Liver (tissue), 9 donors: ENCODE measurements around the gene CAMSAP1. TPM values are rescaled to one million over a fixed set of nuclear protein-coding genes. Genes with fewer than 3 reads are reported as not detected.

Experiments
- DNase-seq: peaks from one replicate; pipeline ENCODE4 v3.0.0-alpha.2; 2017; ENCODE audit warnings: low spot score
- H3K27ac ChIP-seq, 2 donors: one replicate each; pipeline ENCODE4 v1.7.0; 2013; ENCODE audit warnings: inconsistent platforms in 2 of 2, low read length in 2 of 2, control low read depth in 1 of 2, low read depth in 1 of 2, mild to moderate bottlenecking in 1 of 2
- H3K27me3 ChIP-seq, 4 donors: one replicate each; pipeline versions ENCODE4 v1.6.1 to v1.7.0; 2013; ENCODE audit warnings: low read length in 3 of 4, inconsistent platforms in 1 of 4, mild to moderate bottlenecking in 1 of 4, moderate library complexity in 1 of 4; ENCODE audit not compliant: control insufficient read depth in 4 of 4, insufficient read depth in 4 of 4
- H3K36me3 ChIP-seq, 4 donors: one replicate each; pipeline versions ENCODE4 v1.6.1 to v1.7.0; 2013; ENCODE audit warnings: low read length in 3 of 4, mild to moderate bottlenecking in 3 of 4, low read depth in 1 of 4, moderate library complexity in 1 of 4; ENCODE audit not compliant: control insufficient read depth in 4 of 4, insufficient read depth in 3 of 4
- H3K4me1 ChIP-seq, 4 donors: one replicate each; pipeline versions ENCODE4 v1.6.1 to v1.7.0; 2013; ENCODE audit warnings: low read length in 3 of 4, mild to moderate bottlenecking in 3 of 4, moderate library complexity in 1 of 4; ENCODE audit not compliant: control insufficient read depth in 4 of 4, insufficient read depth in 4 of 4
- H3K4me3 ChIP-seq, 3 donors: one replicate each; pipeline versions ENCODE4 v1.6.1 to v1.7.0; 2013; ENCODE audit warnings: low read length in 3 of 3, control low read depth in 1 of 3, low read depth in 1 of 3, mild to moderate bottlenecking in 1 of 3
- H3K9ac ChIP-seq, 2 donors: one replicate each; pipeline ENCODE4 v1.7.0; 2013; ENCODE audit warnings: low read length in 2 of 2, mild to moderate bottlenecking in 2 of 2, moderate library complexity in 2 of 2, control low read depth in 1 of 2, low read depth in 1 of 2
- H3K9me3 ChIP-seq, 4 donors: one replicate each; pipeline versions ENCODE4 v1.6.1 to v1.7.0; 2013; ENCODE audit warnings: low read length in 3 of 4; ENCODE audit not compliant: control insufficient read depth in 4 of 4
- EGR1 ChIP-seq, 2 donors: IDR thresholded peaks; 2 replicates each; pipeline ENCODE4 v1.6.1; 2016 to 2018; ENCODE audit warnings: antibody characterized with exemption in 2 of 2, low read depth in 2 of 2
- FOXA1 ChIP-seq: IDR thresholded peaks from 2 replicates; pipeline ENCODE4 v1.6.1; 2016; ENCODE audit warnings: antibody characterized with exemption
- FOXA2 ChIP-seq: IDR thresholded peaks from 2 replicates; pipeline ENCODE4 v1.6.1; 2016; ENCODE audit warnings: antibody characterized with exemption
- GABPA ChIP-seq, 2 donors: IDR thresholded peaks in 1 of 2; conservative IDR thresholded peaks in 1 of 2; 2 replicates each; pipeline ENCODE4 v1.6.1; 2016; ENCODE audit warnings: antibody characterized with exemption in 2 of 2, mild to moderate bottlenecking in 1 of 2, moderate library complexity in 1 of 2
- HNF4A ChIP-seq, 2 donors: conservative IDR thresholded peaks; 2 replicates each; pipeline ENCODE4 v1.6.1; 2016; ENCODE audit warnings: antibody characterized with exemption in 2 of 2, mild to moderate bottlenecking in 2 of 2
- JUND ChIP-seq, 2 donors: IDR thresholded peaks; 2 replicates each; pipeline ENCODE4 v1.6.1; 2016; ENCODE audit warnings: antibody characterized with exemption in 2 of 2
- MAX ChIP-seq: IDR thresholded peaks from 2 replicates; pipeline ENCODE4 v1.6.1; 2016; ENCODE audit warnings: antibody characterized with exemption
- NR2F2 ChIP-seq: IDR thresholded peaks from 2 replicates; pipeline ENCODE4 v1.6.1; 2016; ENCODE audit warnings: antibody characterized with exemption
- RAD21 ChIP-seq, 2 donors: IDR thresholded peaks; 2 replicates each; pipeline ENCODE4 v1.6.1; 2016; ENCODE audit warnings: antibody characterized with exemption in 2 of 2, mild to moderate bottlenecking in 2 of 2
- REST ChIP-seq: IDR thresholded peaks from 2 replicates; pipeline ENCODE4 v1.6.1; 2016; ENCODE audit warnings: antibody characterized with exemption, mild to moderate bottlenecking
- RXRA ChIP-seq, 2 donors: IDR thresholded peaks; 2 replicates each; pipeline ENCODE4 v1.6.1; 2017 to 2018; ENCODE audit warnings: antibody characterized with exemption in 2 of 2, mild to moderate bottlenecking in 1 of 2
- SP1 ChIP-seq: IDR thresholded peaks from 2 replicates; pipeline ENCODE4 v1.6.1; 2018; ENCODE audit warnings: antibody characterized with exemption, mild to moderate bottlenecking
- TAF1 ChIP-seq: conservative IDR thresholded peaks from 2 replicates; pipeline ENCODE4 v1.6.1; 2016; ENCODE audit warnings: antibody characterized with exemption, mild to moderate bottlenecking
- YY1 ChIP-seq: IDR thresholded peaks from 2 replicates; pipeline ENCODE4 v1.6.1; 2016; ENCODE audit warnings: antibody characterized with exemption, mild to moderate bottlenecking
- whole genome bisulfite sequencing: extraction: QIAGEN DNeasy Blood & Tissue Kit; methylation state at CpG from one replicate; pipeline ENCODE4 v1.1.7; 2013; 5-methylcytosine and 5-hydroxymethylcytosine counted together
- polyA plus RNA-seq, 2 donors: library from polyadenylated mRNA; stranded (reverse) in 1 of 2; unstranded in 1 of 2; fragments of 200-250 nt in 1 of 2; fragments of >200 nt in 1 of 2; fragmentation: Nextera tagmentation in 1 of 2; extraction: Ambion mirVana in 1 of 2; gene quantifications; one replicate each; pipeline versions ENCODE4 v1.2.1 to v1.2.3, GENCODE V29; 2013 to 2015
- total RNA-seq, 2 donors: library from RNA; depleted of rRNA; stranded (reverse); fragments of >200 nt; gene quantifications; one replicate each; pipeline ENCODE4 v1.2.3, GENCODE V29; 2014
- TF ChIP-seq, protein P1 (sequence below): IDR thresholded peaks from 2 replicates; pipeline ENCODE4 v1.6.1; 2016; ENCODE audit warnings: antibody characterized with exemption
- TF ChIP-seq, protein P2 (sequence below): fragments of 150-350 bp; IDR thresholded peaks from 2 replicates; pipeline ENCODE4 v1.5.1; 2017; ENCODE audit warnings: improper control_type of control experiment, low read depth, low read length; ENCODE audit not compliant: missing input control
- donor health status: healthy.
- donor health status: healthy.
- donor health status: healthy.
- donor health status: healthy.
- donor health status: healthy.

Gene CAMSAP1
- total and polyA plus RNA-seq, 4 donors: 0.97 to 6.4 (median 5.1) TPM

- WGBS: 97% methylated on average over 13 of the region's 13 CpGs
- Histone ChIP-seq H3K27ac (no peak overlapping the region), H3K4me1 (no peaks in the 10 kb centered on the region), H3K9me3 (peaks cover 0 to 3% (median 0%) of the 10 kb centered on the region in 4 donors), H3K4me3 (no peak overlapping the region), H3K9ac (no peak overlapping the region), H3K36me3 (peaks cover 3 to 8% (median 5%) of the 10 kb centered on the region in 4 donors), H3K27me3 (no peaks in the 10 kb centered on the region)
- DNase-seq: no peak
- no peak for TF ChIP-seq YY1
- no peak for TF ChIP-seq RXRA (IDR thresholded peaks at IDR 0.05)
- TF ChIP-seq, protein P1, sequence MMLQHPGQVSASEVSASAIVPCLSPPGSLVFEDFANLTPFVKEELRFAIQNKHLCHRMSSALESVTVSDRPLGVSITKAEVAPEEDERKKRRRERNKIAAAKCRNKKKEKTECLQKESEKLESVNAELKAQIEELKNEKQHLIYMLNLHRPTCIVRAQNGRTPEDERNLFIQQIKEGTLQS: no peak
- TF ChIP-seq GABPA (IDR thresholded peaks at IDR 0.05 in 1 of 2, conservative IDR thresholded peaks at IDR 0.05 in 1 of 2): no peak
- TF ChIP-seq HNF4A (conservative IDR thresholded peaks at IDR 0.05): no peak
- TF ChIP-seq TAF1: no peak
- TF ChIP-seq FOXA2: no peak
- TF ChIP-seq FOXA1: no peak
- no peak for TF ChIP-seq RAD21 (IDR thresholded peaks at IDR 0.05)
- TF ChIP-seq, protein P2, sequence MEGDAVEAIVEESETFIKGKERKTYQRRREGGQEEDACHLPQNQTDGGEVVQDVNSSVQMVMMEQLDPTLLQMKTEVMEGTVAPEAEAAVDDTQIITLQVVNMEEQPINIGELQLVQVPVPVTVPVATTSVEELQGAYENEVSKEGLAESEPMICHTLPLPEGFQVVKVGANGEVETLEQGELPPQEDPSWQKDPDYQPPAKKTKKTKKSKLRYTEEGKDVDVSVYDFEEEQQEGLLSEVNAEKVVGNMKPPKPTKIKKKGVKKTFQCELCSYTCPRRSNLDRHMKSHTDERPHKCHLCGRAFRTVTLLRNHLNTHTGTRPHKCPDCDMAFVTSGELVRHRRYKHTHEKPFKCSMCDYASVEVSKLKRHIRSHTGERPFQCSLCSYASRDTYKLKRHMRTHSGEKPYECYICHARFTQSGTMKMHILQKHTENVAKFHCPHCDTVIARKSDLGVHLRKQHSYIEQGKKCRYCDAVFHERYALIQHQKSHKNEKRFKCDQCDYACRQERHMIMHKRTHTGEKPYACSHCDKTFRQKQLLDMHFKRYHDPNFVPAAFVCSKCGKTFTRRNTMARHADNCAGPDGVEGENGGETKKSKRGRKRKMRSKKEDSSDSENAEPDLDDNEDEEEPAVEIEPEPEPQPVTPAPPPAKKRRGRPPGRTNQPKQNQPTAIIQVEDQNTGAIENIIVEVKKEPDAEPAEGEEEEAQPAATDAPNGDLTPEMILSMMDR: no peak
Observed at GRCh38 chr9:135827866-135828580, 79.3 kb downstream of the CAMSAP1 start.

GRCh38 chr9:135827301-135827700, 80.0 kb downstream of the CAMSAP1 start:
- no peak overlapping the region for H3K4me3 ChIP-seq
- H3K36me3 ChIP-seq: peaks cover 3 to 15% (median 8%) of the 10 kb centered on the region in 4 donors
- no peak for DNase-seq
- H3K9ac ChIP-seq: no peak overlapping the region
- 98% methylated on average over 12 of the region's 12 CpGs for WGBS
- H3K27me3 ChIP-seq: no peaks in the 10 kb centered on the region
- peaks cover 0 to 3% (median 0%) of the 10 kb centered on the region in 4 donors for H3K9me3 ChIP-seq
- no peak overlapping the region for H3K27ac ChIP-seq
- no peaks in the 10 kb centered on the region for H3K4me1 ChIP-seq
- TF ChIP-seq GABPA (IDR thresholded peaks at IDR 0.05 in 1 of 2, conservative IDR thresholded peaks at IDR 0.05 in 1 of 2): no peak
- no peak for TF ChIP-seq NR2F2
- TF ChIP-seq HNF4A (conservative IDR thresholded peaks at IDR 0.05): no peak
- no peak for TF ChIP-seq REST
- TF ChIP-seq MAX: no peak
- TF ChIP-seq EGR1 (IDR thresholded peaks at IDR 0.05; ENCODE audit: low read depth in 2 of 2): no peak
- no peak for TF ChIP-seq SP1
- TF ChIP-seq, protein P1: no peak
- no peak for TF ChIP-seq TAF1
- no peak for TF ChIP-seq RXRA (IDR thresholded peaks at IDR 0.05)
- no peak for TF ChIP-seq JUND (IDR thresholded peaks at IDR 0.05)
